ENCODE measurements around the gene SORT1. TPM values are rescaled to one million over a fixed set of nuclear protein-coding genes. Genes with fewer than 3 reads are reported as not detected.
A peak's percentile ranks its signal among the peaks of the same experiment; 100 is the strongest.

The SORT1 gene
- polyA plus RNA-seq, 1 of the 3 experiments (the other 2 are of a cell fraction), result 8.5 TPM

- peak overlapping the region; percentile 44 to 53; a peak in 3 of 4 replicates for H3K27ac ChIP-seq (ENCODE audit: low read depth in 2 of 2, low read length in 1 of 2)
- POLR2A ChIA-PET, result no interaction called here
These were observed 6.6 kb downstream of the SORT1 start for GRCh38 chr1:109391157-109391556.

GRCh38 chr1:109389638-109390341 is 7.9 kb downstream of the SORT1 start:
- no peak overlapping the region for H2AFZ ChIP-seq (ENCODE audit: low read depth)
- no peak for DNase-seq
- no peaks in the 10 kb centered on the region for H4K20me1 ChIP-seq (ENCODE audit: insufficient read depth)
- no peak overlapping the region for H3K9ac ChIP-seq
- peaks cover 2 to 18% of the 10 kb centered on the region in 2 experiments; a peak in 2 of 4 replicates for H3K4me1 ChIP-seq (ENCODE audit: control insufficient read depth in 1 of 2, insufficient read depth in 2 of 2, low read depth in 1 of 2, low read length in 1 of 2)
- H3K36me3 ChIP-seq (replicated peaks in 1 of 2; ENCODE audit: control insufficient read depth in 1 of 2, insufficient read depth in 2 of 2, low read length in 1 of 2), result no peaks in the 10 kb centered on the region
- CTCF ChIA-PET, result interaction anchor here (0.7 to 2.8 kb wide), 5 partner anchors 8 to 126 kb away, joined by 3 to 17 read pairs (median 7); partner anchors contain the start of gene SORT1
- 93% methylated on average over 5 of the region's 5 CpGs for WGBS (ENCODE audit: low lambda C conversion rate)
- H3K9me2 ChIP-seq, result no peaks in the 10 kb centered on the region
- H3K27ac ChIP-seq (ENCODE audit: low read depth in 2 of 2, low read length in 1 of 2), result no peak overlapping the region
- H3K79me2 ChIP-seq (ENCODE audit: insufficient read depth), result peaks cover 39% of the 10 kb centered on the region; the same call in 1 of the 2 replicates
- H3K4me3 ChIP-seq (ENCODE audit: low read depth in 2 of 2, low read length in 1 of 2), result no peak overlapping the region
- TF ChIP-seq FOXJ3 (CRISPR knock-in tag; IDR thresholded peaks at IDR 0.05), result no peak
- TF ChIP-seq TAF1 (IDR thresholded peaks at IDR 0.05; ENCODE audit: borderline replicate concordance, low read depth, low read length), result no peak
- no peak for TF ChIP-seq FOXM1 (IDR thresholded peaks at IDR 0.05; ENCODE audit: low read depth)
- TF ChIP-seq TCF12 (IDR thresholded peaks at IDR 0.05), result no peak
- no peak for TF ChIP-seq RXRA (IDR thresholded peaks at IDR 0.05; ENCODE audit: borderline replicate concordance, low read depth)
- TF ChIP-seq GATA2 (CRISPR knock-in tag; IDR thresholded peaks at IDR 0.05), result no peak
- no peak for TF ChIP-seq EP300 (IDR thresholded peaks at IDR 0.05; ENCODE audit: borderline replicate concordance in 1 of 2, low read depth in 1 of 2, low read length in 1 of 2)
- TF ChIP-seq CTCF (IDR thresholded peaks at IDR 0.05), result no peak
- H3K4me2 ChIP-seq, result no peak overlapping the region
- H3K27me3 ChIP-seq (ENCODE audit: insufficient read depth), result no peaks in the 10 kb centered on the region
- H3K9me3 ChIP-seq, result no peaks in the 10 kb centered on the region
- POLR2A ChIA-PET, result no interaction called here
- peaks cover 4% of the 10 kb centered on the region for H3F3A ChIP-seq (replicated peaks; ENCODE audit: insufficient read depth)

More at GRCh38 chr1:109391157-109391556, 6.6 kb downstream of the SORT1 start:
- Histone ChIP-seq H2AFZ (ENCODE audit: low read depth) (peak overlapping the region; percentile 25; the same call in 1 of the 2 replicates), H4K20me1 (ENCODE audit: insufficient read depth) (no peaks in the 10 kb centered on the region), H3K27me3 (ENCODE audit: insufficient read depth) (no peaks in the 10 kb centered on the region), H3K9me2 (no peaks in the 10 kb centered on the region), H3F3A (replicated peaks; ENCODE audit: insufficient read depth) (peaks cover 4% of the 10 kb centered on the region), H3K9me3 (no peaks in the 10 kb centered on the region), H3K9ac (peak overlapping the region; percentile 23; the same call in 1 of the 2 replicates), H3K79me2 (ENCODE audit: insufficient read depth) (peaks cover 38% of the 10 kb centered on the region), H3K4me1 (ENCODE audit: control insufficient read depth in 1 of 2, insufficient read depth in 2 of 2, low read depth in 1 of 2, low read length in 1 of 2) (peaks cover 2 to 18% of the 10 kb centered on the region in 2 experiments; a peak in 2 of 4 replicates), H3K36me3 (replicated peaks in 1 of 2; ENCODE audit: control insufficient read depth in 1 of 2, insufficient read depth in 2 of 2, low read length in 1 of 2) (no peaks in the 10 kb centered on the region), H3K4me3 (ENCODE audit: low read depth in 2 of 2, low read length in 1 of 2) (no peak overlapping the region), H3K4me2 (peak overlapping the region; percentile 43)
- CTCF ChIA-PET, result interaction anchor here (2.1 to 2.8 kb wide), 3 partner anchors 8 to 11 kb away, joined by 7 to 17 read pairs (median 8); partner anchors contain the start of gene SORT1
- DNase-seq, result no peak
- WGBS (ENCODE audit: low lambda C conversion rate), result 81% methylated on average over 3 of the region's 3 CpGs
- TF ChIP-seq RCOR1 (IDR thresholded peaks at IDR 0.05; ENCODE audit: low read length) (no peak), NFIC (IDR thresholded peaks at IDR 0.05; ENCODE audit: borderline replicate concordance) (no peak), MEF2A (IDR thresholded peaks at IDR 0.05; ENCODE audit: borderline replicate concordance, low read depth) (peak; percentile 83; the same call in 1 of the 2 replicates), CHD2 (IDR thresholded peaks at IDR 0.05; ENCODE audit: low read length, partially characterized antibody) (no peak), FOXM1 (IDR thresholded peaks at IDR 0.05; ENCODE audit: low read depth) (no peak)
